Tibial nerve (tissue), 4 donors: ENCODE data around the gene MAN1B1. TPM values are rescaled to one million over a fixed set of nuclear protein-coding genes. Genes with fewer than 3 reads are reported as not detected.

ENCODE experiments used
- DNase-seq, 2 donors: peaks; one replicate each; pipeline ENCODE4 v3.0.0-alpha.2; 2019; ENCODE audit warnings: low spot score in 2 of 2
- H3K27ac ChIP-seq, 4 donors: fragments of 200-600 bp; sonication (generic) in 3 of 4; one replicate each; pipeline ENCODE4 v1.5.1; 2017 to 2019; ENCODE audit warnings: mild to moderate bottlenecking in 1 of 4
- H3K27me3 ChIP-seq, 2 donors: fragments of 200-600 bp; sonication (generic) in 1 of 2; one replicate each; pipeline versions ENCODE4 v1.5.1 to v1.6.0; 2017 to 2019
- H3K36me3 ChIP-seq, 3 donors: fragments of 200-600 bp; sonication (generic); one replicate each; pipeline ENCODE4 v1.5.1; 2018 to 2019
- H3K4me1 ChIP-seq, 4 donors: fragments of 200-600 bp; sonication (generic) in 3 of 4; one replicate each; pipeline ENCODE4 v1.5.1; 2017 to 2019
- H3K4me3 ChIP-seq, 4 donors: fragments of 200-600 bp; sonication (generic) in 3 of 4; one replicate each; pipeline ENCODE4 v1.5.1; 2017 to 2019; ENCODE audit warnings: mild to moderate bottlenecking in 1 of 4, moderate library complexity in 1 of 4
- H3K9me3 ChIP-seq, 4 donors: fragments of 200-600 bp; sonication (generic) in 3 of 4; one replicate each; pipeline ENCODE4 v1.5.1; 2017 to 2019
- EP300 ChIP-seq, 2 donors: sonication (generic); formaldehyde crosslinking; IDR thresholded peaks; one replicate each; pipeline ENCODE4 v1.6.1; 2017; ENCODE audit warnings: antibody characterized with exemption in 2 of 2, mild to moderate bottlenecking in 1 of 2
- POLR2A ChIP-seq, 2 donors: fragments of 450-650 bp; IDR thresholded peaks; one replicate each; pipeline ENCODE4 v1.6.1; 2017; ENCODE audit warnings: antibody characterized with exemption in 2 of 2, mild to moderate bottlenecking in 2 of 2, moderate library complexity in 2 of 2
- WGBS, 2 donors: methylation state at CpG; one replicate each; pipeline ENCODE4 v1.1.5; 2018; 5-methylcytosine and 5-hydroxymethylcytosine counted together
- total RNA-seq, 4 donors: library from RNA; depleted of rRNA; stranded (reverse); fragments of >200 nt; gene quantifications; one replicate each; pipeline ENCODE4 v1.1.0, GENCODE V29; 2016
- TF ChIP-seq, protein P1 (sequence below), 5 experiments: fragments of 200-600 bp in 3 of 5; fragments of 450-650 bp in 2 of 5; sonication (generic) in 3 of 5; IDR thresholded peaks; one replicate each; pipeline ENCODE4 v1.5.1; 2016 to 2019; ENCODE audit warnings: antibody characterized with exemption in 5 of 5, mild to moderate bottlenecking in 3 of 5, moderate library complexity in 2 of 5

The MAN1B1 gene
- total RNA-seq, 4 donors from 2014 or later, result 47.3 to 58.1 (median 52.1) TPM

DNA sequence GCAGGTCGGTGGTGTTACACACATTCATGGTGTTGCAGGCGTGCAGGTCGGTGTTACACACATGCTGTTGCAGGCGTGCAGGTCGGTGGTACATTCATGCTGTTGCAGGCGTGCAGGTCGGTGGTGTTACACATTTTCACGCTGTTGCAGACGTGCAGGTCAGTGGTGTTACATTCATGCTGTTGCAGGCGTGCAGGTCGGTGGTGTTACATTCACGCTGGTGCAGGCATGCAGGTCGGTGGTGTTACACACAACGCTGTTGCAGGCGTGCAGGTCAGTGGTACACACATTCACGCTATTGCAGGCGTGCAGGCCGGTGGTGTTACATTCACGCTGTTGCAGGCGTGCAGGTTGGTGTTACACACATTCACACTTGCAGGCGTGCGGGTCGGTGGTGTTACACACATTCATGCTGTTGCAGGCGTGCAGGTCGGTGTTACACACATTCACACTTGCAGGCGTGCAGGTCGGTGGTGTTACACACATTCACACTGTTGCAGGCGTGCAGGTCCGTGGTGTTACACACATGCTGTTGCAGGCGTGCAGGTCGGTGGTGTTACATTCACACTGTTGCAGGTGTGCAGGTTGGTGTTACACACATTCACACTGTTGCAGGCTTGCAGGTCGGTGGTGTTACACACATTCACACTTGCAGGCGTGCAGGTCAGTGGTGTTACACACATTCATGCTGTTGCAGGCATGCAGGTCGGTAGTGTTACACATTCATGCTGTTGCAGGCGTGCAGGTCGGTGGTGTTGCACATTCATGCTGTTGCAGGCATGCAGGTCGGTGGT, 16.6 kb downstream of the MAN1B1 start:
- TF ChIP-seq POLR2A (IDR thresholded peaks at IDR 0.05) (no peak), EP300 (IDR thresholded peaks at IDR 0.05) (no peak)
- TF ChIP-seq, protein P1, sequence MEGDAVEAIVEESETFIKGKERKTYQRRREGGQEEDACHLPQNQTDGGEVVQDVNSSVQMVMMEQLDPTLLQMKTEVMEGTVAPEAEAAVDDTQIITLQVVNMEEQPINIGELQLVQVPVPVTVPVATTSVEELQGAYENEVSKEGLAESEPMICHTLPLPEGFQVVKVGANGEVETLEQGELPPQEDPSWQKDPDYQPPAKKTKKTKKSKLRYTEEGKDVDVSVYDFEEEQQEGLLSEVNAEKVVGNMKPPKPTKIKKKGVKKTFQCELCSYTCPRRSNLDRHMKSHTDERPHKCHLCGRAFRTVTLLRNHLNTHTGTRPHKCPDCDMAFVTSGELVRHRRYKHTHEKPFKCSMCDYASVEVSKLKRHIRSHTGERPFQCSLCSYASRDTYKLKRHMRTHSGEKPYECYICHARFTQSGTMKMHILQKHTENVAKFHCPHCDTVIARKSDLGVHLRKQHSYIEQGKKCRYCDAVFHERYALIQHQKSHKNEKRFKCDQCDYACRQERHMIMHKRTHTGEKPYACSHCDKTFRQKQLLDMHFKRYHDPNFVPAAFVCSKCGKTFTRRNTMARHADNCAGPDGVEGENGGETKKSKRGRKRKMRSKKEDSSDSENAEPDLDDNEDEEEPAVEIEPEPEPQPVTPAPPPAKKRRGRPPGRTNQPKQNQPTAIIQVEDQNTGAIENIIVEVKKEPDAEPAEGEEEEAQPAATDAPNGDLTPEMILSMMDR (IDR thresholded peaks at IDR 0.05), result no peak
- Histone ChIP-seq H3K27ac (no peak overlapping the region), H3K36me3 (peaks cover 0 to 100% (median 46%) of the 10 kb centered on the region in 3 donors), H3K9me3 (no peaks in the 10 kb centered on the region), H3K4me3 (no peak overlapping the region), H3K4me1 (no peaks in the 10 kb centered on the region), H3K27me3 (no peaks in the 10 kb centered on the region)
- 91 to 94% methylated on average over 37 of the region's 37 CpGs for WGBS, 2 donors
- DNase-seq, result no peak

DNA sequence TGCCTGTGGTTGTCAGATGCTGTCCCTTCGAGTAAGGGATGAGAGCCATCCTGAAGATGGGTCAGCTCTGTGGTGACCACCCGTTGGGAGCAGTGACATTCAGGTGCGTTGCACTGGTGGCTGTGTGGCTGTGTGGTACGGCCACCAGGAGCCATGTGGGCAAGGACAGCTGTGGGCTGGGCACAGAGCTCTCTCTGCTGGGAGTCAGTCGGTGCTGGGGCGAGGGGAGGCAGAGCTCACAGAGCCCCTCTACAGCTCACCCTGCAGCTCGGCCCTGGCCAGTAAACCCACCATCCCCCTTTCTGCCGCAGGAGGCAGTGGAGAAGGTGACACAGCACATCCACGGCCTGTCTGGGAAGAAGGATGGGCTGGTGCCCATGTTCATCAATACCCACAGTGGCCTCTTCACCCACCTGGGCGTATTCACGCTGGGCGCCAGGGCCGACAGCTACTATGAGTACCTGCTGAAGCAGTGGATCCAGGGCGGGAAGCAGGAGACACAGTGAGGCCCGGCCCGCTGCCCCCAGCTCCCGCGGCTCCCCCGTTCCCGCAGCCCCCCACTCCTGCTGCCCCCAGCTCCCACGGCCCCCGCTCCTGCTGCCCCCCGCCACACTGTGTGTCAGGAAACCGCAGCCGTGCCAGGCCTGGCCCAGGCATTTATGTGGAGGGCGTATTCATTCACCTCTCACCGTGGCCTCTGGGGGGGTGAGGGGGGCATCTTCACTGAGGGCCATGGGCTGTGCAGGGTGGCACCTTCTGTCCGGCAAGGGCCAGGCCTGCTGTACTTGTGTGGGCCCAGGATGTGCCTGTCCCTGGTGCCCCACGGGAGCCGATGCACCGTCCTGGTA, 19.3 kb downstream of the MAN1B1 start:
- Histone ChIP-seq H3K36me3 (peaks cover 0 to 100% (median 45%) of the 10 kb centered on the region in 3 donors), H3K9me3 (no peaks in the 10 kb centered on the region), H3K4me3 (no peak overlapping the region), H3K4me1 (no peaks in the 10 kb centered on the region), H3K27ac (no peak overlapping the region), H3K27me3 (no peaks in the 10 kb centered on the region)
- DNase-seq, result no peak
- TF ChIP-seq POLR2A (IDR thresholded peaks at IDR 0.05), result no peak
- TF ChIP-seq, protein P1 (IDR thresholded peaks at IDR 0.05), result no peak
- TF ChIP-seq EP300 (IDR thresholded peaks at IDR 0.05), result no peak
- 90 to 97% methylated on average over 27 to 30 of the region's 31 CpGs for WGBS, 2 donors

DNA sequence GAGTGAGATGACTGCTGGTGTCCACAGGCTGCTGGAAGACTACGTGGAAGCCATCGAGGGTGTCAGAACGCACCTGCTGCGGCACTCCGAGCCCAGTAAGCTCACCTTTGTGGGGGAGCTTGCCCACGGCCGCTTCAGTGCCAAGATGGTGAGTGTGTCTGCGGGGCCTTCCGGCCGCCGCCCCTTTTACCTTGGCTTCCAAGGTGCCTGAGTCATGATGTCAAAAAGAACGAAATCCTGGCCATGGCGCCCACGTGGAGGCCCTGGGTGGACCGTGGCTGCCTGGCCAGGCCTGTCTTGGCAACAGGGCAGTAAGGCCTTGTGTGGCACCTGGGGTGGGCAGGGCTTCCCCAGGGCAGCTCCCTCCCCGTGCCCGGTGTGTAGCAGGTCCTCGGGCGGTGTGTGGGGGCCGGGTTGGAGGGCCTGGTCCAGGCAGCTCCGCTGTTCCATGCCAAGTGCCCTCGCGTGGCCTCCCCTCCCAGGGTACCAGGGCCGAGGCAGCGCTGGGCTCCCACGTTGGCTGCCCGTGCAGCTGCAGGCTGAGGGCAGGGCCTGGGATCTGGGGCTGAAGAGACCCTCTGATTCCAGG, 20.0 kb downstream of the MAN1B1 start:
- Histone ChIP-seq H3K4me1 (no peaks in the 10 kb centered on the region), H3K4me3 (no peak overlapping the region), H3K36me3 (peaks cover 0 to 100% (median 38%) of the 10 kb centered on the region in 3 donors), H3K27ac (no peak overlapping the region), H3K9me3 (no peaks in the 10 kb centered on the region), H3K27me3 (no peaks in the 10 kb centered on the region)
- WGBS, 2 donors, result 87 to 97% methylated on average over 16 to 17 of the region's 27 CpGs
- DNase-seq, result no peak
- TF ChIP-seq EP300 (IDR thresholded peaks at IDR 0.05) (no peak), POLR2A (IDR thresholded peaks at IDR 0.05) (no peak)
- TF ChIP-seq, protein P1 (IDR thresholded peaks at IDR 0.05), result no peak

DNA sequence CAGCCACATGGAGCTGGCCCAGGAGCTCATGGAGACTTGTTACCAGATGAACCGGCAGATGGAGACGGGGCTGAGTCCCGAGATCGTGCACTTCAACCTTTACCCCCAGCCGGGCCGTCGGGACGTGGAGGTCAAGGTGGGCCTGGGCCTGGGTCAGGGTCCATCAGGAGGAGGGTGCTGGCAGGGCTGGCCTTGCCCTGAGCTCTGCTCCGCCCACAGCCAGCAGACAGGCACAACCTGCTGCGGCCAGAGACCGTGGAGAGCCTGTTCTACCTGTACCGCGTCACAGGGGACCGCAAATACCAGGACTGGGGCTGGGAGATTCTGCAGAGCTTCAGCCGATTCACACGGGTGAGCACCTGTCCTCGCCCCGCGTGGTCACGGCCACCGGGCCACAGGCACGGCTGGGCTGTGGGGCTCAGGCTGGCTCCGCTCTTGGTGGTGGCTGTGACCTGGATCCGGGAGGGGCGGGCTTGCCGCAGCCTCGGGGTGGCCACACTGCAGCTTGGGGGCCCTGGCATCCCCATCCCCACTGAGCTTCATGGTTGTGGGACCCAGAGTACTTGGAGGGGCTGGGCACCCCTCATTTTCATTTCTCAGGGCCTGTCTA, 20.6 kb downstream of the MAN1B1 start:
- Histone ChIP-seq H3K9me3 (no peaks in the 10 kb centered on the region), H3K27ac (no peak overlapping the region), H3K36me3 (peaks cover 0 to 100% (median 37%) of the 10 kb centered on the region in 3 donors), H3K27me3 (no peaks in the 10 kb centered on the region), H3K4me3 (no peak overlapping the region), H3K4me1 (no peaks in the 10 kb centered on the region)
- WGBS, 2 donors, result 91 to 93% methylated on average over 18 to 21 of the region's 27 CpGs
- DNase-seq, result no peak
- no peak for TF ChIP-seq EP300 (IDR thresholded peaks at IDR 0.05)
- TF ChIP-seq, protein P1 (IDR thresholded peaks at IDR 0.05), result no peak
- TF ChIP-seq POLR2A (IDR thresholded peaks at IDR 0.05), result no peak
